ENCODE results near the gene SIGLEC15.

DNA sequence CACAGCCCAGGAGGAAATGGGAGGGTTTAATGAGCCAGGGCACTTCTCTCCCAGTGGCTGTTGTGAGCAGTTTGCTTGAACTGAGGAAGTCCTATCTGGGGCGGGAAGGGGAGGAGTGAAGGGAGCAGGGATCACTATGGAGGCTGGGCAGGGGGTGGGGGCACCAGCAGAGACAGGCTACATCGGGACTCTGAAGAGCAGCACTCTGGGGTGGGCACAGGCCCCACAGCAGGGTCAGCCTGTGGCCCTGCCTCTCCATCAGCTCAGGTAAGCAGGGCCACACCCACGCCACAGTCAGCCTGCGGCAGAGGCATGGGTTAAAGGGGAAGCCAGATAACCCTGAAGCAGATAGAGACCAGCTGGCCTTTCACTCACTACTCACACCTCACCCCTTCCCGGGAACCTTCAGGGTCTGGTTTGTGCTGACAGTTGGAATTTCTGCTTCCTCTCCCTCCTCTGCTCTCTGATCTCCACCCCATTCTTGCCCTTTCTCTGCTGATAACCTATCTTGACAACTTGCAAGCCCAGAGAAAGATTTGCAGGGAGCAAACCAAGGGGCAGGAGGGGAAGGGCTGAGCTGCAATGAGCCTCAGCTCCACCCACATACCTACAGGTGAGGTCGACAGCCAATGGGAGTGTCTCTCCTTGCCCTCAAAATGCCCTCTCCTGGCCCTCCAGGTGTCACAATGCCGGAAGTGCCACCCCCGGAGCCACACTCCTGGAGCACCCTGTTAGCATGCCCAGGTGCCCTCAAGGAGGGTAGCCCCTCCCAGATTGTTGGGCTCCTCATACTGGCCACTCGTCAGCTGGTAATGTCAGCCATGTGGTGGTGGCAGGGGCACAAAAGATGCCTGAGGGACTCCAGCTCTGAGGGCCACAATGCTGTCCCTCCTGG, 3.7 kb downstream of the SIGLEC15 start:
- TF ChIP-seq, protein P1, sequence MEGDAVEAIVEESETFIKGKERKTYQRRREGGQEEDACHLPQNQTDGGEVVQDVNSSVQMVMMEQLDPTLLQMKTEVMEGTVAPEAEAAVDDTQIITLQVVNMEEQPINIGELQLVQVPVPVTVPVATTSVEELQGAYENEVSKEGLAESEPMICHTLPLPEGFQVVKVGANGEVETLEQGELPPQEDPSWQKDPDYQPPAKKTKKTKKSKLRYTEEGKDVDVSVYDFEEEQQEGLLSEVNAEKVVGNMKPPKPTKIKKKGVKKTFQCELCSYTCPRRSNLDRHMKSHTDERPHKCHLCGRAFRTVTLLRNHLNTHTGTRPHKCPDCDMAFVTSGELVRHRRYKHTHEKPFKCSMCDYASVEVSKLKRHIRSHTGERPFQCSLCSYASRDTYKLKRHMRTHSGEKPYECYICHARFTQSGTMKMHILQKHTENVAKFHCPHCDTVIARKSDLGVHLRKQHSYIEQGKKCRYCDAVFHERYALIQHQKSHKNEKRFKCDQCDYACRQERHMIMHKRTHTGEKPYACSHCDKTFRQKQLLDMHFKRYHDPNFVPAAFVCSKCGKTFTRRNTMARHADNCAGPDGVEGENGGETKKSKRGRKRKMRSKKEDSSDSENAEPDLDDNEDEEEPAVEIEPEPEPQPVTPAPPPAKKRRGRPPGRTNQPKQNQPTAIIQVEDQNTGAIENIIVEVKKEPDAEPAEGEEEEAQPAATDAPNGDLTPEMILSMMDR (IDR thresholded peaks at IDR 0.05; ENCODE audit: low read length) = no peak
- TF ChIP-seq EZH2 (optimal IDR thresholded peaks at IDR 0.05; ENCODE audit: low read depth, low read length) (no peak), EZH2phosphoT487 (IDR thresholded peaks at IDR 0.05; ENCODE audit: low read length) (no peak)
